ENCODE data around the gene LGI2. TPM values are rescaled to one million over a fixed set of nuclear protein-coding genes. Genes with fewer than 3 reads are reported as not detected.

Gene LGI2
- total and polyA plus RNA-seq, 2 experiments from 2014 or later: 0.63 to 8.0 TPM

GRCh38 chr4:25032126-25032525, 1.4 kb upstream of the LGI2 start:
- peak overlapping the region; percentile 74; the same call in 2 of the 3 replicates for H3K4me3 Mint-ChIP-seq
- peaks cover 21% of the 10 kb centered on the region for H3K4me1 ChIP-seq (ENCODE audit: insufficient read depth)

GRCh38 chr4:25031077-25031621, 403 bp upstream of the LGI2 start:
- peak; percentile 69 for ATAC-seq
- H3K36me3 Mint-ChIP-seq (ENCODE audit: low read depth): no peaks in the 10 kb centered on the region; the same call in 2 of the 3 replicates
- peaks cover 32% of the 10 kb centered on the region for H3K27me3 Mint-ChIP-seq (ENCODE audit: insufficient read depth, low read depth, poor library complexity)
- H3K9me2 ChIP-seq (ENCODE audit: insufficient read depth): 0 out of 2 replicates have a peak, but pooled peaks cover 4% of the 10 kb centered on the region
- H3K79me2 ChIP-seq (replicated peaks; ENCODE audit: insufficient read depth): no peaks in the 10 kb centered on the region
- peaks cover 21% of the 10 kb centered on the region for H3K4me1 ChIP-seq (ENCODE audit: insufficient read depth)
- H3K4me1 Mint-ChIP-seq: peaks cover 34% of the 10 kb centered on the region
- H3K27ac ChIP-seq (ENCODE audit: low read depth): no peak overlapping the region
- no peak overlapping the region for H3K27ac Mint-ChIP-seq
- peak overlapping the region; percentile 89 for H3K4me2 ChIP-seq
- no peaks in the 10 kb centered on the region for H3K36me3 ChIP-seq (ENCODE audit: insufficient read depth)
- peak overlapping the region; percentile 99 for H2AFZ ChIP-seq
- peaks cover 49% of the 10 kb centered on the region for H3K27me3 ChIP-seq (ENCODE audit: insufficient read depth)
- peak overlapping the region; percentile 77 for H3K4me3 ChIP-seq
- DNase-seq (ENCODE audit: low spot score): peak; percentile 66
- H4K20me1 ChIP-seq (replicated peaks; ENCODE audit: insufficient read depth): no peaks in the 10 kb centered on the region
- H3K9me3 Mint-ChIP-seq: peaks cover 6% of the 10 kb centered on the region; the same call in 1 of the 3 replicates
- peak overlapping the region; percentile 74 for H3K4me3 Mint-ChIP-seq
- 0 out of 2 replicates have a peak, but pooled peaks have one; percentile 32 for TF ChIP-seq POLR2AphosphoS5 (IDR thresholded peaks at IDR 0.05; ENCODE audit: low read depth)
- peak; percentile 51 for TF ChIP-seq EZH2 (IDR thresholded peaks at IDR 0.05; ENCODE audit: low read depth, unreplicated experiment)
- no peak for TF ChIP-seq ZNF331 (CRISPR knock-in tag; IDR thresholded peaks at IDR 0.05; ENCODE audit: low read depth)
- H3F3A ChIP-seq (replicated peaks; ENCODE audit: low read depth): 0 out of 2 replicates have a peak, but pooled peaks cover 3% of the 10 kb centered on the region

More at GRCh38 chr4:25032126-25032525, 1.4 kb upstream of the LGI2 start:
- H3K27me3 Mint-ChIP-seq (ENCODE audit: insufficient read depth, low read depth, poor library complexity): peaks cover 32% of the 10 kb centered on the region
- TF ChIP-seq ETS1 (IDR thresholded peaks at IDR 0.05) (no peak), REST (IDR thresholded peaks at IDR 0.05; ENCODE audit: unreplicated experiment) (no peak), JUNB (IDR thresholded peaks at IDR 0.05; ENCODE audit: unreplicated experiment) (no peak)
- Histone ChIP-seq H3K36me3 (ENCODE audit: insufficient read depth) (no peaks in the 10 kb centered on the region), H3K79me2 (replicated peaks; ENCODE audit: insufficient read depth) (no peaks in the 10 kb centered on the region), H3K9me2 (ENCODE audit: insufficient read depth) (0 out of 2 replicates have a peak, but pooled peaks cover 4% of the 10 kb centered on the region), H3K4me3 (no peak overlapping the region), H3K4me2 (no peak overlapping the region), H3K27ac (ENCODE audit: low read depth) (no peak overlapping the region), H2AFZ (no peak overlapping the region), H4K20me1 (replicated peaks; ENCODE audit: insufficient read depth) (no peaks in the 10 kb centered on the region), H3F3A (replicated peaks; ENCODE audit: low read depth) (0 out of 2 replicates have a peak, but pooled peaks cover 3% of the 10 kb centered on the region), H3K27me3 (ENCODE audit: insufficient read depth) (peaks cover 49% of the 10 kb centered on the region)
- H3K9me3 Mint-ChIP-seq: peaks cover 6% of the 10 kb centered on the region; the same call in 1 of the 3 replicates
- peaks cover 30% of the 10 kb centered on the region for H3K4me1 Mint-ChIP-seq
- no peaks in the 10 kb centered on the region; the same call in 2 of the 3 replicates for H3K36me3 Mint-ChIP-seq (ENCODE audit: low read depth)
- no peak for ATAC-seq
- no peak overlapping the region for H3K27ac Mint-ChIP-seq
- no peak for DNase-seq (ENCODE audit: low spot score)
